ENCODE measurements around the gene AGPAT3.

AGPAT3 gene

DNA sequence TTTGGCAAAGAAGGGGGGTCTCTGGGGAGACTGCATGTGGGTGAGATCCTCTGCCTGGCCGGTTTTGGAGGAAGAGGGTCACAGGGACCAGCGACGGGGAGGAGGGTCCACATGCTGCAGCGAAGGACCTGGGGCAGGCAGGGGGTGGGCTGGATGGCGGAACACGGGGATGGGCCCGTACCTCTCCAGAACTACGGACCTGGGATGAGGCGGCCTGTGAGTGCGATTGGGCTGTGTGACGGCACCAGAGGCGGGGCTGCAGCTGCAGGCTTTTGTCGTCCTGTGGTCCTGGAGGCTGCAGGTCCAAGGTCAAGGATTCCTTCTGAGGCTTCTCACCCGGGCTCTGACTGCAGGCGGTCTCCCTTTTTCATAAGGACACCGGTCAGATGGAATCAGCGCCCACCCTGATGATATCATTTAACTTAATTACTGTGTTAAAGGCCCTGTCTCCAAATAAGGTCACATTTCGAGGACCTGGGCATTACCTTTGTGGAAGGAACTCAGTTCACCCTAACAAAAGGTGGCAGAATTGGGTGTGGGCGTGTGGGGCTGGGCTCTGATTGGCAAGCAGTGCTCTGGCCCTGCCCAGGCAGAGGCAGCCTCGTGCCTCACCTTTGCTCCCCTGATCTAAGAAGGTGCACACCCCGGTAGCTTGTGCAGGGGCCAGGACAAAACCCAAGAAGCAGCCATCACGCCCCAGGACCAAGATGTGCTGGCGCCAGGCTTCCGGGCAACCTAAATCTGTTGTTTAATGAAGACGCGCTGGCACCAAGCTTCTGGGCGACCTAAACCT lies 87.1 kb downstream of the AGPAT3 start:
- FAIRE-seq: no peak

DNA sequence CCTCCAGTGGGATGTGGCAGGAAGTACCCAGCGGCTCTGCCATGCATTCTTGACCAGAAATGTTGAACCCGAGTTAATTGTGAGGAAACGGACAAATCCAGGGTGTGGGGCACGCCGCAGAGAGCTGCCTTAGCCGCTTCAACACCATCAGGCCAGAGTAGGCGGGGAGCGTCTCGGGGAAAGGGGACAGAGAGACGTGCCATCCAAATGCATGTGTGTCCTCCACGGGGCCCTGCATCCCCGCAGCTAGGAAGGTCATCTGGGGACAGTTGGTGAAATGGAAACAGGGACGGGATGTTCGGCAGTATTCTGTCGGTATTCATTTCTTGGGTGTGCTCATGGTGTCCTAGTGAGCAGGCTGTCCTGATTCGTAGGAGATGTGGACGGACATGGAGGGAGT lies 88.0 kb downstream of the AGPAT3 start:
- FAIRE-seq (no peak), DNase-seq (ENCODE audit: insufficient read length, low spot score) (no peak)
- no peak for TF ChIP-seq POLR2A (IDR thresholded peaks at IDR 0.05; ENCODE audit: low read depth, low read length)

More for the DNA sequence above, 87.1 kb downstream of the AGPAT3 start:
- TF ChIP-seq POLR2A (IDR thresholded peaks at IDR 0.05; ENCODE audit: low read depth, low read length): no peak
- no peak for DNase-seq (ENCODE audit: insufficient read length, low spot score)

- no peak for TF ChIP-seq POLR2A (IDR thresholded peaks at IDR 0.05; ENCODE audit: low read depth, low read length)
- no peak for DNase-seq (ENCODE audit: insufficient read length, low spot score)
- no peak for FAIRE-seq
Measured at GRCh38 chr21:43954042-43954441, 89.0 kb downstream of the AGPAT3 start.

- FAIRE-seq (no peak), DNase-seq (ENCODE audit: insufficient read length, low spot score) (no peak)
- no peak for TF ChIP-seq POLR2A (IDR thresholded peaks at IDR 0.05; ENCODE audit: low read depth, low read length)
Measured at GRCh38 chr21:43954896-43955295, 89.9 kb downstream of the AGPAT3 start.

GRCh38 chr21:43956019-43956669 lies 91.1 kb downstream of the AGPAT3 start:
- TF ChIP-seq POLR2A (IDR thresholded peaks at IDR 0.05; ENCODE audit: low read depth, low read length): no peak
- DNase-seq (ENCODE audit: insufficient read length, low spot score) (no peak), FAIRE-seq (no peak)

GRCh38 chr21:43956670-43957035 lies 91.6 kb downstream of the AGPAT3 start:
- DNase-seq (ENCODE audit: insufficient read length, low spot score) (no peak), FAIRE-seq (no peak)
- no peak for TF ChIP-seq POLR2A (IDR thresholded peaks at IDR 0.05; ENCODE audit: low read depth, low read length)

DNA sequence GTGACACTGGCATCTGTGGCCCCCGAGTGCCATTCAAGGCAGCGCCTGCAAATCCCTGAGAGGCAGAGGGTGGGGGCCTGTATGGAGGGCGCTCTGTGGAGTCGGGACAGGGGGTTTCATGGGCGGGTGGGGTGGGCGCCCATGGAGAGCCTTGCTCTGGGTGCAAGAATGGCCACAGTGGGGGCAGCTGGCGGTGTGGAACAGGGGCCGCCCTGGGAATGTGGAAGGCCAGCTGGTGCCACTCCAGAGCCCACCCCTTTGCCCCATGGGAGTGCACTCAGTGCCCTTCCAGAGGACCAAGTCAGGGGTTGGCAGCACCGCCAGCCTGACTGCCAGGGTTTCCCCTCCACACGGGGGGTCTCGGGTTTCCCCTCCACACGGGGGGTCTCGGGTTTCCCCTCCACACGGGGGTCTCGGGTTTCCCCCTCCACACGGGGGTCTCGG lies 92.1 kb downstream of the AGPAT3 start:
- DNase-seq (ENCODE audit: insufficient read length, low spot score) (no peak), FAIRE-seq (no peak)
- no peak for TF ChIP-seq POLR2A (IDR thresholded peaks at IDR 0.05; ENCODE audit: low read depth, low read length)

DNA sequence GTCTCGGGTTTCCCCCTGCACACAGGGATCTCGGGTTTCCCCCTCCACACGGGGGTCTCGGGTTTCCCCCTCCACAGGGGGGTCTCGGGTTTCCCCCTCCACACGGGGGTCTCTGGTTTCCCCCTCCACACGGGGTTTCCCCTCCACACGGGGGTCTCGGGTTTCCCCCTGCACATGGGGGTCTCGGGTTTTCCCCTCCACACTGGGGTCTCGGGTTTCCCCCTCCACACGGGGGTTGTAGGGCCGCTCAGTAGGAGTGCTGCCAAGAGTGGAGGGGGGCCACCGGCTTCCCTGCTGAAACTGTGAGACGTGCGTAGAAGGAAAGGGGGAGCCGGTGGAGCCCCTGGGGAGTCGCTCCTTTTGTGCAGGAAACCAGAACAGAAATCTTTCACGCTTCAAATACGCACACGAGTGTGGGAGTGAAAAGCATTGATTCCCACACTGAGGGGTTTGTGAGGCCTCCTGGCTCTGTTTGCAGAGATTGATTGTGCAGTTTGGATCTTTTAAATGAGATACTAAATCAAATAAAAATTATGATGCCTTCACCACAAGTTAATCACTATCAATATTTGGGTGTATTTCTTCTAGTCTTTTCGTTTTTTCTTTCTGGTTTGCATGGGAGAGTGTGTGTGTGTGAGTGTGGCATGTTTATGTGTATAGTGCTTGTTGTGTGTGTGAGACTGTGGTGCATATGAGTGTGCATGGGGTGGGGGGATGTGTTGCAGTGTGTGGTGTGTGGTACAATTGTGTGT lies 92.8 kb downstream of the AGPAT3 start:
- no peak for TF ChIP-seq POLR2A (IDR thresholded peaks at IDR 0.05; ENCODE audit: low read depth, low read length)
- FAIRE-seq (no peak), DNase-seq (ENCODE audit: insufficient read length, low spot score) (no peak)

DNA sequence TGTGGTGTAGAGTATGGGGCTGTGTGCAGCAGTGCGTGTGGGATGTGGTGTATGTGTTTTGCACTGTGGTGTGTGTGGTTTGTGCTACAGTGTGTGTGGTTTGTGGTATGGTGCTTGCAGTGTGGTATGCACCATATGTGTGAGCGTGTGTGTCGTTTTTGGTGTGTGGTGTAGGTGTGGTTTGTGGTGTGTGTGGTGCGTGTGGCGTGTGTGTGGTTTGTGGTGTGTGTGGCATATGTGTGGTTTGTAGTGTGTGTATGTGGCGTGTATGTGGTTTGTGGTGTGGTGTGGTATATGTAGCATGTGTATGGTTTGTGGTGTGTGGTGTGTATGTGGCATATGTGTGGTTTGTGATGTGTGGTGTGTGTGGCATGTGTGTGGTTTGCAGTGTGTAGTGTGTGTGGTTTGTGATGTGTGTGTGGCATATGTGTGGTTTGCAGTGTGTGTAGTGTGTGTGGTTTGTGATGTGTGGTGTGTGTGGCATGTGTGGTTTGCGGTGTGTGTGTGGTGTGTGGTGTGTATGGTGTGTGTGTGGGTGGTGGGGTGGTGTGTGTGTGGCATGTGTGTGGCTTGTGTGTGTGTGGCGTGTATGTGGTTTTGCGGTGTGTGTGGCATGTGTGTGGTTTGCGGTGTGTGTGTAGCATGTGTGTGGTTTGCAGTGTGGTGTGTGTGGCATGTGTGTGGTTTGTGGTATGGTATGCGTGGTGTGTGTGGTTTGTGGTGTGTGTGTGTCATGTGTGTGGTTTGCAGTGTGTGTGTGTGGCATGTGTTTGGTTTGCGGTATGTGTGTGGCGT lies 93.5 kb downstream of the AGPAT3 start:
- no peak for DNase-seq (ENCODE audit: insufficient read length, low spot score)

GRCh38 chr21:43959231-43960116 lies 94.5 kb downstream of the AGPAT3 start:
- FAIRE-seq (no peak), DNase-seq (ENCODE audit: insufficient read length, low spot score) (no peak)
- TF ChIP-seq POLR2A (IDR thresholded peaks at IDR 0.05; ENCODE audit: low read depth, low read length): no peak

More for the DNA sequence above, 93.5 kb downstream of the AGPAT3 start:
- TF ChIP-seq POLR2A (IDR thresholded peaks at IDR 0.05; ENCODE audit: low read depth, low read length): no peak
- no peak for FAIRE-seq

GRCh38 chr21:43961382-43961909 lies 96.4 kb downstream of the AGPAT3 start:
- DNase-seq (ENCODE audit: insufficient read length, low spot score): no peak
- FAIRE-seq: no peak
- no peak for TF ChIP-seq POLR2A (IDR thresholded peaks at IDR 0.05; ENCODE audit: low read depth, low read length)

DNA sequence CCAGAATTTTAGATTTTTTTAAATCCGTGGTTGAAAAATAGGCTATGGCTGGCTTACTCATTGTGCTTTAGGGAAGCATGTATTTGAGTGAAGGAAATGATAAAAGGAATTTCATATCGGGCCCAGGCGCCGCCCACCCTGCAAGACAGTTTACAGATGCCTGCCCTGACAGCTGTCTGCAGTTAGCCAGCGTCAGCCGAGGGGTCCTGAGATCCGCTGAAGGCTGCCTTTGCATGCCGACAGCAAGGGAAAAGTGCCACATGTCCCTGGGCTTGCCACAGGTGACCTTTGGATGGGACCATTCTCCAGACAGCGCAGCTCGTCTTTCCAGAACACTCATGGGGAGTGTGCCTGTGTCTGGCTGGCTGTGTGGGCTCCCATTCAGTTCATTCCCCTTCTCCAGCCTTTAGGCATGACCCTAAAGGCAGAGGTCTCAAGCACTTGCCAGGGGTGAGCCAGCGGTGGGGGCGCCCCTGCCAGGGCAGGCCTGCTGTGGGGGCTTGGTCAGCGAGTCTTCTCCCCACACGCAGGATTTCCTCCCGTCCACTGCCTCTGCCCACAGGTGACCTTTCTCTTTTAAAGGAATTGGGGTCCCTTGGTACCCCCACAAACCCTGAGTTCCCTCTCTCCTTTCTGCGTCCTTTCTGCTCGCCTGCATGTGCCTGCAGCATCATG lies 101.0 kb downstream of the AGPAT3 start:
- DNase-seq (ENCODE audit: insufficient read length, low spot score): no peak
- no peak for FAIRE-seq
- no peak for TF ChIP-seq POLR2A (IDR thresholded peaks at IDR 0.05; ENCODE audit: low read depth, low read length)

Data from H54 (cell line).